Osteoblast (primary cell): Measurements from ENCODE around the gene PEX5L. TPM values are rescaled to one million over a fixed set of nuclear protein-coding genes. Genes with fewer than 3 reads are reported as not detected.
A peak's percentile ranks its signal among the peaks of the same experiment; 100 is the strongest.

Source experiments
- DNase-seq: peaks from one replicate; pipeline ENCODE4 v3.0.0; 2011; ENCODE audit warnings: low spot score, mixed read lengths; ENCODE audit not compliant: insufficient read length; ENCODE audit errors: missing footprints
- H2AFZ ChIP-seq: 2 replicates; pipeline ENCODE4 v1.6.0; 2011; ENCODE audit warnings: mild to moderate bottlenecking, low read length
- H3K27ac ChIP-seq: 2 replicates; pipeline ENCODE4 v1.5.1; 2011; ENCODE audit warnings: mild to moderate bottlenecking, low read depth, low read length, moderate library complexity
- H3K27me3 ChIP-seq: 2 replicates; pipeline ENCODE4 v1.6.0; 2012; ENCODE audit warnings: mild to moderate bottlenecking, control low read depth, inconsistent platforms, low read length, moderate library complexity; ENCODE audit not compliant: insufficient read depth
- H3K36me3 ChIP-seq: 2 replicates; pipeline ENCODE4 v1.5.1; 2011; ENCODE audit warnings: mild to moderate bottlenecking, low read length, control low read depth, moderate library complexity; ENCODE audit not compliant: insufficient read depth
- H3K4me1 ChIP-seq: 2 replicates; pipeline ENCODE4 v1.5.1; 2011; ENCODE audit warnings: mild to moderate bottlenecking, low read length, control low read depth, moderate library complexity; ENCODE audit not compliant: insufficient read depth
- H3K4me2 ChIP-seq: 2 replicates; pipeline ENCODE4 v1.6.0; 2011; ENCODE audit warnings: mild to moderate bottlenecking, low read length; ENCODE audit not compliant: insufficient read depth
- H3K4me3 ChIP-seq: fragments of 200-600 bp; sonication (generic); 3 replicates; pipeline ENCODE4 v1.5.1; 2012; ENCODE audit warnings: mild to moderate bottlenecking, low read length, inconsistent platforms; ENCODE audit not compliant: insufficient read depth
- H3K79me2 ChIP-seq: 2 replicates; pipeline ENCODE4 v1.6.0; 2012; ENCODE audit warnings: mild to moderate bottlenecking, low read length, control low read depth, inconsistent platforms; ENCODE audit not compliant: insufficient read depth
- H3K9me3 ChIP-seq: 2 replicates; pipeline ENCODE4 v1.5.1; 2011; ENCODE audit warnings: low read depth, low read length, control low read depth
- H4K20me1 ChIP-seq: 2 replicates; pipeline ENCODE4 v1.6.0; 2012; ENCODE audit warnings: mild to moderate bottlenecking, low read length, control low read depth; ENCODE audit not compliant: insufficient read depth
- CTCF ChIP-seq: IDR thresholded peaks from 2 replicates; pipeline ENCODE4 v1.5.1; 2011; ENCODE audit warnings: mild to moderate bottlenecking, low read depth, low read length, moderate library complexity; ENCODE audit errors: extremely low read depth
- total RNA-seq: library from RNA; depleted of rRNA; stranded (reverse); fragments of >200 nt; gene quantifications from 2 replicates; pipeline ENCODE4 v1.2.3, GENCODE V29; 2012

Gene PEX5L
- total RNA-seq, 1 donor = 1.4 TPM

- Histone ChIP-seq H3K4me3 (no peak overlapping the region), H3K27ac (no peak overlapping the region), H2AFZ (no peak overlapping the region), H4K20me1 (no peaks in the 10 kb centered on the region), H3K9me3 (no peaks in the 10 kb centered on the region), H3K27me3 (no peaks in the 10 kb centered on the region), H3K36me3 (peaks cover 3% of the 10 kb centered on the region), H3K4me2 (no peak overlapping the region), H3K79me2 (no peaks in the 10 kb centered on the region), H3K4me1 (no peaks in the 10 kb centered on the region)
- DNase-seq = no peak
- peak; percentile 78 for TF ChIP-seq CTCF
Observed at GRCh38 chr3:179750720-179751328, 285.9 kb downstream of the PEX5L start.

GRCh38 chr3:179745716-179746115, 291.0 kb downstream of the PEX5L start:
- H3K27me3 ChIP-seq = no peaks in the 10 kb centered on the region
- no peak for DNase-seq
- no peak for TF ChIP-seq CTCF
- H3K9me3 ChIP-seq = no peaks in the 10 kb centered on the region
- H3K36me3 ChIP-seq = peaks cover 5% of the 10 kb centered on the region
- no peak overlapping the region for H2AFZ ChIP-seq
- H3K4me1 ChIP-seq = no peaks in the 10 kb centered on the region
- no peaks in the 10 kb centered on the region for H4K20me1 ChIP-seq
- H3K27ac ChIP-seq = no peak overlapping the region
- H3K79me2 ChIP-seq = no peaks in the 10 kb centered on the region
- H3K4me2 ChIP-seq = no peak overlapping the region
- no peak overlapping the region for H3K4me3 ChIP-seq

GRCh38 chr3:179745079-179745478, 291.7 kb downstream of the PEX5L start:
- H3K36me3 ChIP-seq = peaks cover 5% of the 10 kb centered on the region

More at GRCh38 chr3:179745079-179745478, 291.7 kb downstream of the PEX5L start:
- Histone ChIP-seq H3K27ac (no peak overlapping the region), H3K4me3 (no peak overlapping the region), H3K4me1 (no peaks in the 10 kb centered on the region), H2AFZ (no peak overlapping the region), H3K4me2 (no peak overlapping the region), H3K79me2 (no peaks in the 10 kb centered on the region), H4K20me1 (no peaks in the 10 kb centered on the region), H3K27me3 (no peaks in the 10 kb centered on the region), H3K9me3 (no peaks in the 10 kb centered on the region)
- TF ChIP-seq CTCF = no peak
- no peak for DNase-seq
